HG02885 (cell line): ENCODE results near the gene GLT6D1.

Experiments
- ATAC-seq: cut with Tn5 transposase; IDR thresholded peaks from one replicate; pipeline ENCODE4 v1.9.1; 2021; ENCODE audit warnings: mild to moderate bottlenecking; ENCODE audit not compliant: unreplicated experiment, poor library complexity

GLT6D1 gene

GRCh38 chr9:135611142-135611874 is 28.0 kb downstream of the GLT6D1 start:
- no peak for ATAC-seq

- no peak for ATAC-seq
These were observed 28.8 kb downstream of the GLT6D1 start for GRCh38 chr9:135610290-135611141.

GRCh38 chr9:135609366-135609955 is 29.9 kb downstream of the GLT6D1 start:
- no peak for ATAC-seq

GRCh38 chr9:135608999-135609317 is 30.4 kb downstream of the GLT6D1 start:
- no peak for ATAC-seq

- no peak for ATAC-seq
These were observed 30.9 kb downstream of the GLT6D1 start for GRCh38 chr9:135608294-135608998.

- ATAC-seq = no peak
These were observed 31.7 kb downstream of the GLT6D1 start for GRCh38 chr9:135607401-135608293.

GRCh38 chr9:135606885-135607259 is 32.5 kb downstream of the GLT6D1 start:
- no peak for ATAC-seq

- no peak for ATAC-seq
These were observed 34.0 kb downstream of the GLT6D1 start for GRCh38 chr9:135605238-135605781.

GRCh38 chr9:135604437-135605237 is 34.7 kb downstream of the GLT6D1 start:
- ATAC-seq = no peak

- ATAC-seq = no peak
These were observed 36.4 kb downstream of the GLT6D1 start for GRCh38 chr9:135602789-135603481.

- no peak for ATAC-seq
These were observed 37.4 kb downstream of the GLT6D1 start for GRCh38 chr9:135601988-135602387.

- ATAC-seq = no peak
These were observed 39.0 kb downstream of the GLT6D1 start for GRCh38 chr9:135600296-135600817.

- ATAC-seq = no peak
These were observed 43.1 kb downstream of the GLT6D1 start for GRCh38 chr9:135596211-135596610.

GRCh38 chr9:135592625-135593024 is 46.7 kb downstream of the GLT6D1 start:
- no peak for ATAC-seq

- no peak for ATAC-seq
These were observed 47.1 kb downstream of the GLT6D1 start for GRCh38 chr9:135592331-135592590.

GRCh38 chr9:135591506-135592330 is 47.6 kb downstream of the GLT6D1 start:
- ATAC-seq = no peak

- no peak for ATAC-seq
These were observed 48.8 kb downstream of the GLT6D1 start for GRCh38 chr9:135590486-135591079.
